Measurements from ENCODE around the gene STX12.
"Not testable (repeated sequence)": the region's sequence is repeated elsewhere in the genome, so short reads cannot be mapped to it uniquely, and the experiment has no call there.

The STX12 gene

DNA sequence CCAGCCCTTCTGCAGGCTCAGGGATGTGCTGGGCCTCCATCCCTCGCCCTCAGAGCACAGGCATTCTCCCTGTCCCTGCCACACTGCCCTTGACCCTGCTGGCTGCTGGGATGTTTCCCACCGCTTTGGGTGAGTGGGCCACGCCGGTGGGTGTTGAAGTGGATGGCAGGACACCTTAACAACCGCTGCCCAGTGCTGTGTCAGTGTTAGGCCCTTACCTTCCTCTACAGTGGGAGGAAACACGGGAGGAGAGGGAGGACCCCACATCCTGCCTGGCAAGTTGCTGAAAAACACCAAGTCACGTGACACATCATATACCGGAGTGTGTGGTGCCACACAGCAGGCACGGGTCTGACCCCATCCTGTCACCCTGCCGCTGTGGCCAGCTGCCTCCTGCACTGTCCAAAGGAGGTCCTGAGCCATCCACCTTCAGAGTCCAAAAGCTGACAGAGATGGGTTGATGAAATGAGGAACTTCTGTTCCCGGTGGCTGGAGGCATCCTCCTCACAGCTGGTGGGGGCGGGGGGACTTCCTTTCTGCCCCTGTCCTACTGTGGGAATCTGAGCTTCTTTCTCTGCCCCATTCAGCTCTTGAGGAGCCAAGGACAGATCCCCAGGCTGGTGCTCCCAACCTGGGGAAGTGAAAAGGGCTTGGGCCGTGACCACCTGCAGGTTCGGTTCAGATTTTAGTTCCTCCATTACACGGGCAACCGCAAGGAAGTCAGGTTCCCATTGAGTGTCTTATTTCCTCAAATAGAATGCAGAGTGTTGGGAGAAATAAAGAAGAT is 96.1 kb downstream of the STX12 start:
- peak; percentile 34 to 47 for DNase-seq (ENCODE audit: low read depth in 2 of 2)

DNA sequence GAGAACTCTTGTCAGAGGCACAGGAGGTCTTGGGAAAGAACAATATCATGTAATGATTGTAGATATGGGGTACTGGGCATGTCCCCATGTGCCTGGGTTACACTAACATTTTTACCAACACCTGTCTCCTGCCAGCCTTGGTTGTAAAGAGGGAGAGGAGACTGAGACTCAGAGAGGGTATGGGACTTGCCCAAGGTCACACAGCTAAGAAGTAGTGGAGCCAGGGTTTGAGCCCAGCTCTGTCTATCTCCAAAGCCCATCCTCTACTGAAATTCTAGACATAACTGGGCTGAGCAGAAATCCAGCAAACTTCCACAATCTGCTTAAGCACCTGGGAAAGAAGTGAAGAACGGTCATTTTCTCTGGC is 96.7 kb downstream of the STX12 start:
- DNase-seq (ENCODE audit: low read depth in 2 of 2) = no peak

DNA sequence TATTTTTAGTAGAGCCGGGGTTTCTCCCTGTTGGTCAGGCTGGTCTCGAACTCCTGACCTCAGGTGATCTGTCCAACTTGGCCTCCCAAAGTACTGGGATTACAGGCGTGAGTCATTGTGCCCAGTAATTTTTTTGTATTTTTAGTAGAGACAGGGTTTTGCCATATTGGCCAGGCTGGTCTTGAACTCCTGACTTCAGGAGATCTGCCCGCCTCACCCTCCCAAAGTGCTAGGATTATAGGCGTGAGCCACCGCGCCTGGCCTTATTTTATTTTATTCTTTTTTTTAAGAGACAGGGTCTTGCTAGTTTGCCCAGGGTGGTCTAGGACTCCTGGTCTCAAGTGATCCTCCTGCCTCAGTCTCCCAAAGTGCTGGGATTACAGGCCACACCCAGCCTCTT is 98.1 kb downstream of the STX12 start:
- not testable (repeated sequence) for DNase-seq (ENCODE audit: low read depth in 2 of 2)

DNA sequence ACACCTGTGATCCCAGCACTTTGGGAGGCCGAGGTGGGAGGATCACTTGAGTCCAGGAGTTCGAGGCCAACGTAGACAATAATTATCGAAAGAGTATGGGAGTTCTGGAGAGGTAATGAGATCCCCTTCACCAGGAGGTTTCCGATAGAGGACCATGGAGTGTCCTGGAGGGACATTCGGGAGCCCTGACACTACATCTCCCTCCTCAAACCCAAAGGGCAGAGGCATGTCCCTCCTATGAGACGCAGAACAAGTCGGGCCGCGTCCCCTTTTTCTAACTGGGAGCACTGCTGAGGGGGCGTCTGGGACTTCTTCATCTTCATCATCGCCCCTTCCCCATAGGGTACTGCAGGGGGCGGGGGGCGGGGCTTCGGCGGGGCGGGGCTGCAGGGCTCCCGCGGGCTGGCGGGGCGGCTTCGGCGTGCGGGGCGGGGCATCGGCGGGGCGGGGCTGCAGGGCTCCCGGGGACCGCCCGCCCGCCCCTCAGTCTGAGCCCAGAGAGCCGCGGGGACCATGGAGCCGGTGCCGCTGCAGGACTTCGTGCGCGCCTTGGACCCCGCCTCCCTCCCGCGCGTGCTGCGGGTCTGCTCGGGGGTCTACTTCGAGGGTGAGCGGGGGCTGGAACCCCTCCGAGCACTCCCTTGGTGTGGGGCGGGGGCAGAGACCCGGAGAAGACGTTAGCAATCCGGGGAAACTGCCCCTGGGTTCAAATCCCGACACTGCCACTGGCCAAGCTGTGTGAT is 99.2 kb downstream of the STX12 start, which contains the start of gene THEMIS2:
Gene THEMIS2, plus strand, starts transcription at position 486 of the 743 bp plus-strand sequence. Its CDS starts 28 bp downstream, at position 514.
- peak; percentile 75 to 81 for DNase-seq (ENCODE audit: low read depth in 2 of 2)

GRCh38 chr1:27872802-27873551 is 100.0 kb downstream of the STX12 start:
- DNase-seq (ENCODE audit: low read depth in 2 of 2) = peak; percentile 31 to 42

GRCh38 chr1:27873671-27874384 is 100.8 kb downstream of the STX12 start:
- DNase-seq (ENCODE audit: low read depth in 2 of 2) = no peak

All from stimulated activated CD4-positive, alpha-beta T cell treated with anti-CD3 and anti-CD28 coated beads, Interleukin-4, amount 100 ng/mL, for 48 hours (primary cell).